Upper lobe of left lung (tissue), 4 donors: ENCODE results near the gene RNASE3.
"Not testable (repeated sequence)": the region's sequence is repeated elsewhere in the genome, so short reads cannot be mapped to it uniquely, and the experiment has no call there.

ENCODE experiments used
- POLR2A ChIP-seq, 4 donors: fragments of 450-650 bp; IDR thresholded peaks; one replicate each; pipeline ENCODE4 v1.5.1; 2016 to 2017; ENCODE audit warnings: antibody characterized with exemption in 4 of 4, mild to moderate bottlenecking in 2 of 4
- TF ChIP-seq, protein P1 (sequence below), 6 experiments: fragments of 450-650 bp in 4 of 6; fragments of 200-600 bp in 2 of 6; sonication (generic) in 2 of 6; IDR thresholded peaks; one replicate each; pipeline ENCODE4 v1.5.1; 2016 to 2019; ENCODE audit warnings: antibody characterized with exemption in 6 of 6

DNA sequence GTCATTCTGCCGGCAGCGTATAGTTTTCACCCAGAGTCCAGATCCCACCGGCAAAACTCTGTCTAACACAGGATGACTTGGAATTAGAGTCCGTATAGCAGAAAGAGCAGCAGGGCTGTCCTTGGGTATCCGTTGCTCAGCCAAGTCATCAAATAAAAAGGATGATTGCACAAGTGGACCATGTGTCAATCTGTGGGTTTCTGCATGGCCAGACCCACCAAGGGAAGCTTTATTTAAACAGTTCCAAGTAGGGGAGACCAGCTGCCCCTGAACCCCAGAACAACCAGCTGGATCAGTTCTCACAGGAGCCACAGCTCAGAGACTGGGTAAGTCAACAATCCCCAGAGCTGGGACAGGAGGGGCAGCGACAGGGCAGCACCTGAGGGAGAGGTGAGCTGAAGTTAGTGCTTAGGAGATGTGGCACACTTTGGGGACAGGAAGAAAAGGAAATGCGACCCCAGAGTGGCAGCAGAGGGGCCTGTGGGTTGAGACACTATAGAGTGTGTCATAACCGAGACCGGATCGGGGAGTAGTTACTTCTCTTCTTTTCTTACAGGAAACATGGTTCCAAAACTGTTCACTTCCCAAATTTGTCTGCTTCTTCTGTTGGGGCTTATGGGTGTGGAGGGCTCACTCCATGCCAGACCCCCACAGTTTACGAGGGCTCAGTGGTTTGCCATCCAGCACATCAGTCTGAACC lies at the start of gene RNASE3:
- TF ChIP-seq POLR2A (IDR thresholded peaks at IDR 0.05), result not testable (repeated sequence)
- TF ChIP-seq, protein P1, sequence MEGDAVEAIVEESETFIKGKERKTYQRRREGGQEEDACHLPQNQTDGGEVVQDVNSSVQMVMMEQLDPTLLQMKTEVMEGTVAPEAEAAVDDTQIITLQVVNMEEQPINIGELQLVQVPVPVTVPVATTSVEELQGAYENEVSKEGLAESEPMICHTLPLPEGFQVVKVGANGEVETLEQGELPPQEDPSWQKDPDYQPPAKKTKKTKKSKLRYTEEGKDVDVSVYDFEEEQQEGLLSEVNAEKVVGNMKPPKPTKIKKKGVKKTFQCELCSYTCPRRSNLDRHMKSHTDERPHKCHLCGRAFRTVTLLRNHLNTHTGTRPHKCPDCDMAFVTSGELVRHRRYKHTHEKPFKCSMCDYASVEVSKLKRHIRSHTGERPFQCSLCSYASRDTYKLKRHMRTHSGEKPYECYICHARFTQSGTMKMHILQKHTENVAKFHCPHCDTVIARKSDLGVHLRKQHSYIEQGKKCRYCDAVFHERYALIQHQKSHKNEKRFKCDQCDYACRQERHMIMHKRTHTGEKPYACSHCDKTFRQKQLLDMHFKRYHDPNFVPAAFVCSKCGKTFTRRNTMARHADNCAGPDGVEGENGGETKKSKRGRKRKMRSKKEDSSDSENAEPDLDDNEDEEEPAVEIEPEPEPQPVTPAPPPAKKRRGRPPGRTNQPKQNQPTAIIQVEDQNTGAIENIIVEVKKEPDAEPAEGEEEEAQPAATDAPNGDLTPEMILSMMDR (IDR thresholded peaks at IDR 0.05), result not testable (repeated sequence)
